Stomach smooth muscle (tissue), 2 donors: ENCODE data around the gene SEMA6A.

ENCODE experiments used
- H3K27ac ChIP-seq: one replicate; pipeline ENCODE4 v1.7.0; 2013; ENCODE audit warnings: mild to moderate bottlenecking, low read length, inconsistent platforms
- H3K27me3 ChIP-seq, 2 donors: one replicate each; pipeline ENCODE4 v1.7.0; 2013; ENCODE audit warnings: low read length in 2 of 2; ENCODE audit not compliant: insufficient read depth in 2 of 2, control insufficient read depth in 1 of 2
- H3K36me3 ChIP-seq, 2 donors: one replicate each; pipeline ENCODE4 v1.7.0; 2013; ENCODE audit warnings: low read length in 2 of 2; ENCODE audit not compliant: control insufficient read depth in 2 of 2, insufficient read depth in 2 of 2
- H3K4me1 ChIP-seq: one replicate; pipeline ENCODE4 v1.7.0; 2013; ENCODE audit warnings: low read length; ENCODE audit not compliant: control insufficient read depth, insufficient read depth
- H3K4me3 ChIP-seq, 2 donors: one replicate each; pipeline ENCODE4 v1.7.0; 2013; ENCODE audit warnings: low read length in 2 of 2
- H3K9ac ChIP-seq, 2 donors: one replicate each; pipeline ENCODE4 v1.7.0; 2013; ENCODE audit warnings: low read length in 2 of 2, mild to moderate bottlenecking in 1 of 2
- H3K9me3 ChIP-seq, 2 donors: one replicate each; pipeline ENCODE4 v1.7.0; 2013; ENCODE audit warnings: low read length in 2 of 2; ENCODE audit not compliant: control insufficient read depth in 2 of 2
- donor health status: healthy.
- donor health status: Pancreatic carcinoma.

SEMA6A gene

DNA sequence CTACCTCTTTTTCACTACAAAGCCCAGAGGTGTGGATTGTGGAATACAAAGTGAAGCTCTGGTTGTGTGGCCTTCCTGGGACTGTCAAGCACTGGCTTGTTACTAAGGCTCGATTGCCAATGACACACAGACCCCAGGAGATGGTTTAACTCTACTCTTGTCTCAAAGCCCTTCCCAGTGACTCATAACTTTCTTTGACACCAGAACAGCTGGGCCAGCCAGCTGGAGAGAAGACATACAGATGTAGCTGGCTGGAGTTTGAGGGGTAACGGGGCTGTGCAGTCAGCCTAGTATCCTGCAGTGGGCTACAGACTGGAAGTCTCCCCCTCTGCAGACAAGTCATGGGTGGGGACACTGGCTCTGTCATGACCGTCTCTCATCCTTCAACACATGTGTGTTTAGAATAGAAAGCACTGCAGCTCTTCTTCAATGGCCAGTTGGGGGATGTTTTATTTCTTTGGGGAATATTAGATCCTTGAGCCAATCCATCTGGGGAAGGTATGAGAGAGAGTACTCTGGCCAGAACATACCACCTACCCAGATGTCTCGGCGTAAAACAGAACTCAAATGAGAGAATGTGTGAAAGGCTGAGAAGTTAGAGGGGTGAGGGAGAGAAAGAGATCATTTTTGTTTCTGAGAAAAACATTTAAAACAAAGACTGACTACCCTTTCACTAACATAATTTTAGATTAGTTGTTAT, 53.3 kb downstream of the SEMA6A start:
- no peaks in the 10 kb centered on the region for H3K9me3 ChIP-seq
- no peak overlapping the region for H3K9ac ChIP-seq
- no peaks in the 10 kb centered on the region for H3K27me3 ChIP-seq
- H3K27ac ChIP-seq = peak overlapping the region; percentile 1
- H3K36me3 ChIP-seq = no peaks in the 10 kb centered on the region
- H3K4me1 ChIP-seq = peaks cover 10% of the 10 kb centered on the region
- peak overlapping the region in 1 of 2 donors; percentile 7 for H3K4me3 ChIP-seq

DNA sequence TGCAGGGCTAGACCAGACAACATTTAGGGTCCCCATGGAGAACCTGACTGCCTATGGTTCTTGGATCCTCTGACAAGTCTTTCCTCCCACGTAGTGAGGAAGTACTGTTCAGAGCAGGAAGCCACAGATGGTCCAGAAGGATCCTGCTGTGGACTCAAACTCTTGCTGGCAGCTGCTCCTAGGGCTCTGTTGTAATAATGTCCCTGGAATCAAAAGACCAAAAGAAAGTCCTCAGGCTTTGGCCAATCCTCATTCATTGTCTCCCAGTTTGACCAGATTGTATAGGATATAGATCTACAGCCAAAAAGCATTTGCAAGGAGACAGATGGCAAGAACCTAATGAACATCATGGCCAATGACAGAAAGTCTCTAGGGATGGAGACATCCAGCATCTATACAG, 53.9 kb downstream of the SEMA6A start:
- peaks cover 12% of the 10 kb centered on the region for H3K4me1 ChIP-seq
- H3K27me3 ChIP-seq = no peaks in the 10 kb centered on the region
- H3K9me3 ChIP-seq = no peaks in the 10 kb centered on the region
- no peak overlapping the region for H3K4me3 ChIP-seq
- H3K36me3 ChIP-seq = no peaks in the 10 kb centered on the region
- H3K27ac ChIP-seq = peak overlapping the region; percentile 1
- no peak overlapping the region for H3K9ac ChIP-seq

DNA sequence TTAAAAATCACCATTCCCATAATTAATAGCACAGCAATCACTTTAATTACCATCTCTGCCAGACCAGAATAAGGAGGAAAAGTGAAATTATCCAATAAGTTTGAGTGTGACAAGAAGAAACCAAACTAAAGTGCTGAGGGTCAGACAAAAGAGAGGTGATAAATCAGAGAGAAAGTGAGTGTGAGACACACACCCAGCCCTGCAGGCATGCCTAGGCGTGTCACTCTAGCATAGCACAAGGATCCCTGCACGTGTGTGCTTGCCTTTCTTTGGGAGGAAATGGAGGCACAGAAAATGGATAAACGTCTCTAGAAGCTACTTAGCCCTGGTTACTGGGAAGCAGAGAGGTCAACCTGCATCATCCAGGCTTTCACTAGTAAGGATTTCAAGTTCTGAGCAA, 56.2 kb downstream of the SEMA6A start:
- Histone ChIP-seq H3K27ac (no peak overlapping the region), H3K9ac (no peak overlapping the region), H3K9me3 (no peaks in the 10 kb centered on the region), H3K4me3 (no peak overlapping the region), H3K4me1 (peaks cover 17% of the 10 kb centered on the region), H3K27me3 (no peaks in the 10 kb centered on the region), H3K36me3 (no peaks in the 10 kb centered on the region)

DNA sequence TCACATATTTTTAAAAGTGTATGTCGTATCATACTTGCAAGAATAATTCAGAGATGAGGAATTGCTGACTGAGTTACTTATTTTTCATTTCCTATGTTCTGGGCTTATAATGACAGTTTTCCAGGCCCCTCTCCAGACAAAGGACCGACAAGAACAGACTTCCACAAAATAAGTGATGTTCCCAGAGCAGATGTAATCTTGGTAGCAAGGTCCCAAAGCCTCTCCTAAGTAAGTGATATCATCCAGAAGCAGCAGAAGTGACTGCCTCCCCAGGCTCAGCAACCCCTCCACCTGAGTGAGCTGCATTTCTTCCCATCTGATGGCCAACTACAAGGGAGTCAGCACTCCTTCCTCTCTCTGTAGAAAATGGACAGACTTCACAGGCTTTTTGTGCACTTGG, 57.1 kb downstream of the SEMA6A start:
- Histone ChIP-seq H3K36me3 (no peaks in the 10 kb centered on the region), H3K27ac (no peak overlapping the region), H3K9ac (no peak overlapping the region), H3K4me3 (no peak overlapping the region), H3K9me3 (no peaks in the 10 kb centered on the region), H3K27me3 (no peaks in the 10 kb centered on the region), H3K4me1 (peaks cover 17% of the 10 kb centered on the region)

DNA sequence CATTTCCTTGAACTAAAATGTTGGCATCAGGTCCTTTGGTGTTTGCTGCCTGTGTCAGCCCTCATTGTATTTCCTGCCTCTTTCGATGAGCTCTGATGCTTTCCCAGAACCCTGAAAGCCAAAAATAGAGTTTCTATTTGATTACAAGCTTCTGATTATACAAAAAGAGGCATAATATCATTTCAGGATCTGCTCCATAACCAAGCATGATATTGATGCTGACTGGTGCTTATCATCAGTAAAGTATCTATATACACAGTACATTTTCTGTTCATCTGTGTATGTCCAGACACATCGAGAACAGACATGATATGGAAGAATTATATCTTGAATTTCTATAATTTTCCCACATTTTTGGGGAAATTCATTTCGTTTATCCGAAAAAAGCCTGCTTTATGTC, 58.6 kb downstream of the SEMA6A start:
- H3K9me3 ChIP-seq = no peaks in the 10 kb centered on the region
- no peaks in the 10 kb centered on the region for H3K36me3 ChIP-seq
- no peak overlapping the region for H3K27ac ChIP-seq
- no peak overlapping the region for H3K9ac ChIP-seq
- no peaks in the 10 kb centered on the region for H3K27me3 ChIP-seq
- H3K4me3 ChIP-seq = peak overlapping the region in 1 of 2 donors; percentile 1
- peaks cover 17% of the 10 kb centered on the region for H3K4me1 ChIP-seq

DNA sequence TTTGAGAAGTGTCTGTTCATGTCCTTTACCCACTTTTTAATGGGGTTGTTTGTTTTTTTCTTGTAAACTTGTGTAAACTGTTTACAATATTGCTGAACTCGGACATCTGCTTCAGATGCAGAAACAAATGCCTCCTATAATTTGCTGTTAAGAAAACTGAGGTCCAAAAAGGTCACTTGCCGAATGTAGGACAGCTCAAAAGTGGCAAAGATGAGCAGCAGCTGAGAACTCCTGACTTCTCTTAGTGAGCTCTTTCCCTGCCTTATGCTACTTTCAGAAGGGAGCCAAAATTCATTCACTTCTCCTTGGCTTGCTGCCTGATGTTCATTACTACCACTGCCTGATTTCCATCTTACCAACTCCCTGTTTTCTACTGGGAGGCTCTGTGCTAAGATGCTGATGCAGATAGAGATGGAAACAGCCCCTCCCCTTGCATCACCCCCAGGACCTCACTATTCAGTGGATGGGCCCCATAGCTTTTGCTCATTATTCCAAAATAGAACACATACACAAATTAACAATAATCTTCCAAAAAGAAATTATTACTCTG, 60.1 kb downstream of the SEMA6A start:
- H3K9me3 ChIP-seq = no peaks in the 10 kb centered on the region
- peaks cover 20% of the 10 kb centered on the region for H3K4me1 ChIP-seq
- no peak overlapping the region for H3K27ac ChIP-seq
- H3K27me3 ChIP-seq = no peaks in the 10 kb centered on the region
- no peaks in the 10 kb centered on the region for H3K36me3 ChIP-seq
- no peak overlapping the region for H3K4me3 ChIP-seq
- no peak overlapping the region for H3K9ac ChIP-seq

DNA sequence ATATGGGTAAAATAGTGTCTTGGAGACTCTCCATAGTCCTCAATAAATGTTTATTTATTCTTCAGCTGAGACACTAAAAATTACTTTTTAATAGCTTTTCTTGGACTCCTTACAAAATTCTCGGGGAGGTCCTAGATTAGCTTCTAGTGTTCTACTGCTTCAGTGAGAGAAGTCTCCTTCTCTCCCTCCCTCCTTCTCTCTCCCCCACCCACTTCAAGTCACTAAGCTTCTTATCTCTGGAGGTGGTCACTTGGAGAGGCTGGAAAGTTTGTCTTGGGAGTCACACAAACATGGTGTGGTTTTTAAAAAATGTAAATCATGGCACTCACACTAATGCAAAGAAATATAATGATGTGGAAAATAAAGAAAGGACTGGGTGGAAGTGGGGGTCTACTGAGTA, 64.1 kb downstream of the SEMA6A start:
- Histone ChIP-seq H3K27ac (no peak overlapping the region), H3K4me1 (peaks cover 32% of the 10 kb centered on the region), H3K27me3 (no peaks in the 10 kb centered on the region), H3K4me3 (no peak overlapping the region), H3K9ac (no peak overlapping the region), H3K36me3 (no peaks in the 10 kb centered on the region), H3K9me3 (no peaks in the 10 kb centered on the region)

DNA sequence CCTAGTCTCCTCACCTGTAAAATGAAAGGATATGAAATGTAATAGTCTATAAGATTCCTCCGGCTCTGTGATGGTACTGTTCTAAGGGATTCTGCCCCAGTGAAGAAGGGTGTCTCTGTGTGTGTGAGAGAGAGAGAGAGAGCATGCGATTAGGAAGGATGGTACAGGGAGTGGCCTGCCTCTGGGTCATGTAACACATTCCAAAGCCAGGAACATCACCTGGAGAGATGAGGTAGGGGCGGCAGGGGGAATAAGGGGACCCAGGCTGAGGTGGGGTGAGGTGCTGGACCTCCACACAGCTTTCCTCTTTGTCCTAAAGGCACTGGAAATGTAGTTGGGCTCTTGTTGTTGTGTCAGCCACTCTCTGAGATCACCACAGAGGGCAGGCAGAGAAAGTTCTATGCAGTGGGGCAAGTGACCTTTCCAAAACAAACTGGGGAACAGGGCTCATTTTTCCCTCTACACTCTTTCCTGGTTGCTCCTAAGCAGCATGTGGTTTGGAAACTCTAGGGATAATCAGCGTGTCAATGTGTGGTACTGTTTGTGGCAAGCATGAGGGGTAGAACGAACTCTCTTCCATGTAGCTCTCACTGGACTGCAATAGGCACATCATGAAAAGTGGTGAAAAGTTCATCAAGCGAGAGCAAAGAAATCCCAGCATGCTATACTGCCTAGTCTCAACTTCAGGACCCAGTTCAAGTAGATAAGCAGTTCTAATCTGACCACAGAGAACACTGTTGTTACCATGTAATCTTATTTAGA, 65.0 kb downstream of the SEMA6A start:
- H3K9me3 ChIP-seq = no peaks in the 10 kb centered on the region
- no peak overlapping the region for H3K27ac ChIP-seq
- H3K4me1 ChIP-seq = peaks cover 34% of the 10 kb centered on the region
- no peak overlapping the region for H3K4me3 ChIP-seq
- no peaks in the 10 kb centered on the region for H3K27me3 ChIP-seq
- no peak overlapping the region for H3K9ac ChIP-seq
- H3K36me3 ChIP-seq = no peaks in the 10 kb centered on the region

DNA sequence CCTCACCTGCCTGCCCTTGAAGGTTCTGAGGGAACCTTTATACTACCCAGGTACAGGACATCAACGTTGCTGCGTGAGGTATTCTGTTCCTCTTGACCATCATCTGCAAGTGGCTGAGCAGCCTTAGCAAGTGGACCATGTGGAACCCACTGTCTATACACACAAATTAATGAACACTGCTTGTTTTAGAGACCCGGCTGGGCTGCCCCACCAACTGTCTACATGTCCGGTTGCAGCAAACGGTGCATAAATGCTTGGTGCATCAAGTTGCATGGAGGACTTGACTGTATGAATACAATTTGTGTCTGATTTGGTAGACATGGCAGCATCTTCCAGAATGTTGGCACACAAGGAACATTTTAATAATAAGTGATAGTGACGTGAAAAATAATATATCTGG, 65.8 kb downstream of the SEMA6A start:
- H3K27ac ChIP-seq = peak overlapping the region; percentile 3
- peaks cover 31% of the 10 kb centered on the region for H3K4me1 ChIP-seq
- no peak overlapping the region for H3K9ac ChIP-seq
- no peaks in the 10 kb centered on the region for H3K9me3 ChIP-seq
- H3K27me3 ChIP-seq = no peaks in the 10 kb centered on the region
- no peaks in the 10 kb centered on the region for H3K36me3 ChIP-seq
- no peak overlapping the region for H3K4me3 ChIP-seq

DNA sequence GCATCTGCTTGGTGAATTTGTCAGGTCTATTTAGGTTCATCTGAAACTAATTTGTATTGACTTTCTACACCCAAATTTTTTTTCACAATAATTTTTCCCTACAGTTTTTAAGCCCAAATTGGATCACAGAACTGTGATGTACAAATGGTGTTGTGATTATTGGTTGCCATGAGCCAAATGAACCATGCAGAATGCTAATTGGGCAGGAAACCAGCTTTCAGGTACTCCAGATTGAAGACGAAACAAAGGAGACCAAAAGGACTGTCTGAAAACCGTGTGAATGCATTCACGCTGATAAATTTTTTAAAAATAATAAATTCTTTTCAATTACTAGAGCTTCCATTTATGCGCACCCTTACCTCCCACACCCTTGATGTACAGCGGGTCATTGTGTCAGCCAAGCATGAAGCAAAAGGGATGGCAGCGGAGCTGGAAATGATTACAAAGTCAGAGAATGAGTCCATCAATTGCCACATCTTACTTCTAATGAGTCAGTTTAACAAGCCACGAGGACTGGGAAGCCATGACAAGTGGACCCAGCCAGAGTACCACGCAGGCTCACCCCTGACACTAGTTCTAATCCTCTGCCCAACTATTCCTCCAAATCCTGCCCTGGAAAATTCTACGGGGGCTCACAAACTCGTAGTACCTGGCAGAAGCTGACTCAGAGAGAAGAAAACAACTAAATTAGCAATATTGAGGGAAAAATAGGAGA, 66.5 kb downstream of the SEMA6A start:
- Histone ChIP-seq H3K9ac (no peak overlapping the region), H3K27me3 (no peaks in the 10 kb centered on the region), H3K4me3 (no peak overlapping the region), H3K36me3 (no peaks in the 10 kb centered on the region), H3K9me3 (no peaks in the 10 kb centered on the region), H3K4me1 (peaks cover 31% of the 10 kb centered on the region), H3K27ac (peak overlapping the region; percentile 12)
